ENCODE results near the gene CYP1B1.

CYP1B1 gene

GRCh38 chr2:38107738-38108410 lies 31.9 kb upstream of the CYP1B1 start:
- Mint-ChIP-seq H3K36me3 (ENCODE audit: low read depth) (no peaks in the 10 kb centered on the region), H3K4me3 (no peak overlapping the region), H3K4me1 (ENCODE audit: low read depth) (peaks cover 21% of the 10 kb centered on the region), H3K9me3 (peaks cover 21% of the 10 kb centered on the region), H3K27me3 (peaks cover 55% of the 10 kb centered on the region), H3K27ac (no peak overlapping the region)

- no peaks in the 10 kb centered on the region for H3K36me3 Mint-ChIP-seq (ENCODE audit: low read depth)
- H3K27ac Mint-ChIP-seq, result peak overlapping the region; percentile 67
- peaks cover 21% of the 10 kb centered on the region for H3K4me1 Mint-ChIP-seq (ENCODE audit: low read depth)
- peaks cover 18% of the 10 kb centered on the region for H3K9me3 Mint-ChIP-seq
- H3K4me3 Mint-ChIP-seq, result peak overlapping the region; percentile 35
- peaks cover 54% of the 10 kb centered on the region for H3K27me3 Mint-ChIP-seq
Measured at GRCh38 chr2:38106405-38107094, 30.6 kb upstream of the CYP1B1 start.

DNA sequence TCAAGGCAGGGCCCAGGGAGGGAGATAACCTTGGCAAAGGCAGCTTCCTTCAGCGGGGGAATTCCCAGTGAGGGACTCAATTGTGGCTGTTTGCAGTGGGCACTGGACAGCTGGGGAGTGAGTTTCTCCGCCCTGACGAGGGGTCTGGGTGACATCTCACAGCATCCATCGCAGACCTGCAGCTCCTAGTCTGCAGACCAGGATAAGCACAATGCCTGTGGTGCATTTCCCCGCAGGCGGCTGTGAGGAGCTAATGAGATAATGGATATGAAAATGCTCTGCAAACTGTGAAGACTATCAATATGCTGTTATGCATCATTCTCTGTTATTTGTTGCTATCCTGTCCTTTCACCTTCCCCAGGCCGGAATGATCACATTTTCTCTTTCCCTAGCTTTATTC lies 30.0 kb upstream of the CYP1B1 start:
- peak overlapping the region; percentile 67 for H3K27ac Mint-ChIP-seq
- H3K27me3 Mint-ChIP-seq, result peaks cover 53% of the 10 kb centered on the region
- peaks cover 12% of the 10 kb centered on the region for H3K9me3 Mint-ChIP-seq
- H3K36me3 Mint-ChIP-seq (ENCODE audit: low read depth), result no peaks in the 10 kb centered on the region
- no peak overlapping the region for H3K4me3 Mint-ChIP-seq
- H3K4me1 Mint-ChIP-seq (ENCODE audit: low read depth), result peaks cover 21% of the 10 kb centered on the region

GRCh38 chr2:38104598-38104997 lies 28.6 kb upstream of the CYP1B1 start:
- Mint-ChIP-seq H3K27me3 (peaks cover 57% of the 10 kb centered on the region), H3K4me3 (no peak overlapping the region), H3K27ac (no peak overlapping the region), H3K9me3 (peaks cover 8% of the 10 kb centered on the region), H3K36me3 (ENCODE audit: low read depth) (no peaks in the 10 kb centered on the region), H3K4me1 (ENCODE audit: low read depth) (peaks cover 21% of the 10 kb centered on the region)

DNA sequence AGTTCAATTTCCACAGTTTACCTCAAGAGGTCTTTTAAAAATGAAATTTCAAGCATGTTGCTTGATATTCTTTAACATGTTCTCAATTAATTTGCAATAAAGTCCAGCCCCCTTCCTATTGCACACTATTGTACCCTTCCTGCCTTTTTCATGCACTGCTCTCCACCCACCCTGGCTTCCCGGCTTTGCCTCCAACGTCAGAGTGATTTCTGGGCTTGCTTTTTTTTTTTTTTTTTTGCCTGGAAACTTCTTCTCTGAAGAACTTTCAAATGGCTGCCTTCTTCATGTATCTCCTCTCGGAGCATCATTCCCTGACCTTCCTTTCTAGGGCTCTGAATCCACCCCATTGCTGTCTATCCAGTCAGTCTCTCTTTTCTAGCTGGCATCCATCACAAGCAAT lies 24.4 kb upstream of the CYP1B1 start:
- H3K27me3 Mint-ChIP-seq, result peaks cover 83% of the 10 kb centered on the region
- H3K36me3 Mint-ChIP-seq (ENCODE audit: low read depth), result no peaks in the 10 kb centered on the region
- H3K27ac Mint-ChIP-seq, result no peak overlapping the region
- H3K9me3 Mint-ChIP-seq, result peaks cover 8% of the 10 kb centered on the region
- H3K4me3 Mint-ChIP-seq, result no peak overlapping the region
- H3K4me1 Mint-ChIP-seq (ENCODE audit: low read depth), result peaks cover 19% of the 10 kb centered on the region

DNA sequence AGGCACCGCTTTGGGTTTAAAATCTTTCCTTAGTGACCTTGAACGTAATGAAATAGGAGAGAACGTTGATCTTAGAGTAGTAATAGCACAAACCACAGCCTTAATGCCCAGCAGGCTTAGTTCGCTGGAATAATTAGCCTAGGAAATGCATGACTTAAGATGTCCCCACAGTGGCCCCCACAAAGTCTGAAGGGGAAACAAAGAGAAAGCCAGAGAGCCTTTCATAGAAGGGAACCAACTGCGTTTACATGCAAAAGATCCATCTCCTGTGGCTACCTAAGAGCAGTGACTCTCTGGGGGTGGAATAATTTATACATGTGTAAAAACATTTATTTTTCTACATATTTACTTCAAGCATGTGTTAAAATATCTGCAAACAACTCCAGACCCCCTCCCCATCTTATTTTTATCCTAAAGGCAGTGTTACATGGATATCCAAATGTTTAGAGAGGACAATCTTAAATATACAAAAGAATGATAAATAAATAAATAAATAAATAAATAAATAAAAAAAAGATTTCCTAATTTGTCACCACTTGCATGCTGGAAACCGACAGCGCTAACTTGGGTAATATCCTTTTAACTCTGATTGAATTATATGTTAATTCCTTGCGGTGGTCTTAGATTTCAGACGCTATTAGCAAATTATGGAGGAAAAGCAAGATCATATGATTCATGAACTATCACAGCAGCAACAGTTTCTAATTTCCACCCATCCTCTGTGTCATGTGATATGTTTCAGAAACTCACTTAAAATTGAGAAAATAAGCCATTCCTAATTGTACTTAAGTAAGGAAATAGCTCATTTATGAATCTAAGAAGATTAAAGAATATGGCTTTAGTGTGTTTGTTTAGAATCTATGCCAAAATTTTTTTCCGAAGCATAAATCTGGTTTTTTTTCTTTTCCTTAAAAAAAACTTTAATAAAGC lies 23.4 kb upstream of the CYP1B1 start:
- Mint-ChIP-seq H3K27me3 (peaks cover 81% of the 10 kb centered on the region), H3K4me1 (ENCODE audit: low read depth) (peaks cover 19% of the 10 kb centered on the region), H3K36me3 (ENCODE audit: low read depth) (no peaks in the 10 kb centered on the region), H3K9me3 (peaks cover 8% of the 10 kb centered on the region), H3K4me3 (no peak overlapping the region), H3K27ac (no peak overlapping the region)

GRCh38 chr2:38098421-38099098 lies 22.6 kb upstream of the CYP1B1 start:
- H3K4me1 Mint-ChIP-seq (ENCODE audit: low read depth), result peaks cover 19% of the 10 kb centered on the region
- H3K27ac Mint-ChIP-seq, result no peak overlapping the region
- peaks cover 5% of the 10 kb centered on the region for H3K9me3 Mint-ChIP-seq
- H3K36me3 Mint-ChIP-seq (ENCODE audit: low read depth), result no peaks in the 10 kb centered on the region
- peaks cover 81% of the 10 kb centered on the region for H3K27me3 Mint-ChIP-seq
- peak overlapping the region; percentile 12 for H3K4me3 Mint-ChIP-seq

- Mint-ChIP-seq H3K36me3 (ENCODE audit: low read depth) (no peaks in the 10 kb centered on the region), H3K27me3 (peaks cover 82% of the 10 kb centered on the region), H3K4me3 (no peak overlapping the region), H3K27ac (no peak overlapping the region), H3K9me3 (no peaks in the 10 kb centered on the region), H3K4me1 (ENCODE audit: low read depth) (peaks cover 23% of the 10 kb centered on the region)
Measured at GRCh38 chr2:38097988-38098385, 22.0 kb upstream of the CYP1B1 start.

DNA sequence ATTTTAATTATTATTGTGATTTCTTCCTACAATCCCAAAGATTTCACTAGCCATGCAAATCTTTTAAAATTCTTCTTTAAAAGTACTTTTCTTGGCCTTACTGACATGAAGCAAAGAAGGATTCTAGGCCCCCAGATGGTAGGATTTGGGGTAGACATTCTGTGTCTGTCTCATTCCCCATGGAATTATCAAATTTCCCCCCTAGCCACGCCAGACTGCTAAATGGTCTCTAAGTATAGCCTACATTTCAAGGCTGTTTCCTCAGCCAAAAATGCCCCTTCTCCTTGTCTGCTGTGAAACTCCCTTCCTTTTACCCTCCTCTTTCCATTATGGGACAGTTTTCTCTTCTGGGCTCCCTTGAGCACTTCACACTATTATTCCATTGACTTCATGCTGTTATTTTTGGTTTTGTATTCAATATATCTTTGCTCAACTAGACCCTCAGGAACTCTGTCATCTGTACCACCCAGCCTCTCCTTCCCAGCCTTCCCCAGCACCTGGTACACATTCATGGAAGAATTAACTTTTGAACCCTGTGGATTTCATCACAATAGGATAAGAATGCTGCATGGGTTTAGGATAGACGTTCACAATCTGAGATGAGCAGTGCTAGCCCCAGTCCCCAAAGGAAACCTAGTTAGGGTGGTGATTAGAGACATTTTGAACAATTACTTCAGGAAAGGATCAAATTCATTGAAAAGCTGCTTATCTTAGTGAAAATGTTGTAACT lies 21.5 kb upstream of the CYP1B1 start:
- no peak overlapping the region for H3K4me3 Mint-ChIP-seq
- H3K36me3 Mint-ChIP-seq (ENCODE audit: low read depth), result no peaks in the 10 kb centered on the region
- no peaks in the 10 kb centered on the region for H3K9me3 Mint-ChIP-seq
- H3K27ac Mint-ChIP-seq, result no peak overlapping the region
- peaks cover 23% of the 10 kb centered on the region for H3K4me1 Mint-ChIP-seq (ENCODE audit: low read depth)
- H3K27me3 Mint-ChIP-seq, result peaks cover 76% of the 10 kb centered on the region

DNA sequence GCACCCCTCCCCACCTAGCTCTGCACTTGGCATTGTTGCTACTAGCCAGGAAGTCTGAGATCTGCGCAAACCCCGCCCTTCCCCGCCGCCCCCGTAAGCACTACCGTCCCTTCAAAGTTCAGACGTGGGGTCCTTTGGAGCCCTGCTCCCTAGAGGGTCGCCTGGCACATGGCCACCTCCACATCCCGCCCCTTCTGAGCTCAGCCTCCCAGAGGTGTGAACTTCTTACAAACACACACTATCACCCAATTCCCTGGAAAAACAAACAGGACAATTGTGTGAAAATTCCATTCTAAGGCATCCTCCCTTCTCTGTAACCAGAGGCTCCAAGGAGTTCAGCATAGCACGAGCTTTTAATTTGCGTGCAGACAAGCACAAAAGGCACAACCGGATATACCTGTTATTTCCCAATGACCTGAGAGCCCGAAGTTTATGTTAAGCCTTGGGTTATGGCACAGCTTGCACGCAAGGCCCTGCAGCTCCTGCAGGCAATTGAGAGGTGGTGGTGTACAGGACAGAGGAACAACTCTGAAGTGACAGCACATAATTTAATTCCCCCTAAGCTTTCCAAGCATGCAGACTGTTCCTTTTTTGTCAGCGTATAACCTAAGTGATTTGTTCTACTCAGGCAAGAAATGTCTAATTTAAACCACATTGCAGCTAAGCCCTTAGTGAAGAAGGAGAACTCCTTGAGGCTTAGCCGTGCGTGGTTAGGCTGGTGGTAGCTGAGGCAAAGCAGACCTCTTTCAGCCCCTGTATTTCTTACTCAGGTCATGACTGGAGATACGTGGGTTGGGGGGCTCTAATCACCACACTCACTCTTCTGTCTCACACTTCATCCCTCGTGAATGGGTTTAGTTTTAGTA lies 20.3 kb upstream of the CYP1B1 start:
- Mint-ChIP-seq H3K4me1 (ENCODE audit: low read depth) (peaks cover 23% of the 10 kb centered on the region), H3K36me3 (ENCODE audit: low read depth) (no peaks in the 10 kb centered on the region), H3K4me3 (no peak overlapping the region), H3K9me3 (no peaks in the 10 kb centered on the region), H3K27me3 (peaks cover 69% of the 10 kb centered on the region), H3K27ac (no peak overlapping the region)

- no peaks in the 10 kb centered on the region for H3K36me3 Mint-ChIP-seq (ENCODE audit: low read depth)
- H3K9me3 Mint-ChIP-seq, result no peaks in the 10 kb centered on the region
- no peak overlapping the region for H3K27ac Mint-ChIP-seq
- no peak overlapping the region for H3K4me3 Mint-ChIP-seq
- H3K27me3 Mint-ChIP-seq, result peaks cover 60% of the 10 kb centered on the region
- H3K4me1 Mint-ChIP-seq (ENCODE audit: low read depth), result peaks cover 23% of the 10 kb centered on the region
Measured at GRCh38 chr2:38095079-38095995, 19.4 kb upstream of the CYP1B1 start.

DNA sequence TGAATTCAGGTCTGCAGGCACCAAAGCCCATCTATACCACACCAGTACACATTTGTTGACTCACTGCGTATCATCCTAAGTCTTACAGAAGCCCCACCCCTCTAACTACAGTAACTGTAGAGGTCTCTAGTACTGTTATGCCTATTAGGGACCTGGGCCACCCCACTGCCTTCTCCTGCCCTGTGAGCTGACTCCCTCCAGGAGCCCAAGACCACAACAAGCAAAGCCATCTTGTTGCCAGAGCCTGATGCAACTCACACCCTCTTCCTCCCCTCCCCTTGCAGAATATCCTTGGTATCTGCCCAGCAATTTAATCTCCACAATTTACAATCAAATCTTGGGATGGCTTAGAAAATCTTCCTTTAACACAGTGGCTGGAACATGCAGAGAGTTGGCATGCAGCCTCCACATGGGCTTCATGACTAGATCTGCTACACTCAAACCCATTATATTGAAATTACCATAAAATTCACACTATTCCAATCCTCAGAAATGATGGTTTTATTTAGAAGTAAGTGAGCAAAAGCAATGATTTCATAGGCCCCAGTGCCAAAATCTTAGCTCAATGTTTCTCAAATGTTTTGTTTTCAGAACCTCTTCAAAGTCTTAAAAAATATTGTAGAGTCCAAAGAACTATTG lies 17.7 kb upstream of the CYP1B1 start:
- no peaks in the 10 kb centered on the region for H3K9me3 Mint-ChIP-seq
- no peak overlapping the region for H3K4me3 Mint-ChIP-seq
- H3K27ac Mint-ChIP-seq, result no peak overlapping the region
- peaks cover 21% of the 10 kb centered on the region for H3K4me1 Mint-ChIP-seq (ENCODE audit: low read depth)
- H3K27me3 Mint-ChIP-seq, result peaks cover 50% of the 10 kb centered on the region
- no peaks in the 10 kb centered on the region for H3K36me3 Mint-ChIP-seq (ENCODE audit: low read depth)
